HS-27A (cell line): ENCODE measurements around the gene WWP2.
"Not testable (repeated sequence)": the region's sequence is repeated elsewhere in the genome, so short reads cannot be mapped to it uniquely, and the experiment has no call there.

Experiments used
- DNase-seq: peaks from one replicate; pipeline ENCODE4 v3.0.0-alpha.2; 2012; ENCODE audit warnings: low read depth, missing footprints

Gene WWP2

GRCh38 chr16:69943241-69944036 is 181.3 kb downstream of the WWP2 start:
- DNase-seq: not testable (repeated sequence)

GRCh38 chr16:69950411-69950810 is 188.3 kb downstream of the WWP2 start:
- DNase-seq: not testable (repeated sequence)

- DNase-seq: not testable (repeated sequence)
Observed at GRCh38 chr16:69951017-69951671, 189.0 kb downstream of the WWP2 start, which contains the start of gene CLEC18A. Gene CLEC18A (plus strand): TSS chr16:69951334. CDS start chr16:69951367, 33 bp downstream.

- not testable (repeated sequence) for DNase-seq
Observed at GRCh38 chr16:69951672-69952031, 189.5 kb downstream of the WWP2 start.

- DNase-seq: not testable (repeated sequence)
Observed at GRCh38 chr16:69952116-69952515, 190.0 kb downstream of the WWP2 start.

- DNase-seq: not testable (repeated sequence)
Observed at GRCh38 chr16:69952572-69953355, 190.6 kb downstream of the WWP2 start.

- DNase-seq: not testable (repeated sequence)
Observed at GRCh38 chr16:69954241-69954640, 192.1 kb downstream of the WWP2 start.

GRCh38 chr16:69963312-69963711 is 201.2 kb downstream of the WWP2 start:
- not testable (repeated sequence) for DNase-seq

- not testable (repeated sequence) for DNase-seq
Observed at GRCh38 chr16:69964960-69965660, 203.0 kb downstream of the WWP2 start.

GRCh38 chr16:69965661-69966054 is 203.5 kb downstream of the WWP2 start:
- DNase-seq: not testable (repeated sequence)

GRCh38 chr16:69967688-69968087 is 205.6 kb downstream of the WWP2 start:
- not testable (repeated sequence) for DNase-seq

- DNase-seq: not testable (repeated sequence)
Observed at GRCh38 chr16:69968125-69968524, 206.0 kb downstream of the WWP2 start.

GRCh38 chr16:69969657-69970056 is 207.5 kb downstream of the WWP2 start:
- DNase-seq: not testable (repeated sequence)

GRCh38 chr16:69972120-69972519 is 210.0 kb downstream of the WWP2 start:
- DNase-seq: not testable (repeated sequence)

- not testable (repeated sequence) for DNase-seq
Observed at GRCh38 chr16:69972935-69973334, 210.8 kb downstream of the WWP2 start.

GRCh38 chr16:69985196-69985595 is 223.1 kb downstream of the WWP2 start:
- DNase-seq: not testable (repeated sequence)
